ENCODE measurements around the gene ZNF500. TPM values are rescaled to one million over a fixed set of nuclear protein-coding genes. Genes with fewer than 3 reads are reported as not detected.
"Not testable (repeated sequence)": the region's sequence is repeated elsewhere in the genome, so short reads cannot be mapped to it uniquely, and the experiment has no call there.

ZNF500 gene
- total and polyA plus RNA-seq, 8 donors, result 5.5 to 14.1 (median 7.2) TPM

DNA sequence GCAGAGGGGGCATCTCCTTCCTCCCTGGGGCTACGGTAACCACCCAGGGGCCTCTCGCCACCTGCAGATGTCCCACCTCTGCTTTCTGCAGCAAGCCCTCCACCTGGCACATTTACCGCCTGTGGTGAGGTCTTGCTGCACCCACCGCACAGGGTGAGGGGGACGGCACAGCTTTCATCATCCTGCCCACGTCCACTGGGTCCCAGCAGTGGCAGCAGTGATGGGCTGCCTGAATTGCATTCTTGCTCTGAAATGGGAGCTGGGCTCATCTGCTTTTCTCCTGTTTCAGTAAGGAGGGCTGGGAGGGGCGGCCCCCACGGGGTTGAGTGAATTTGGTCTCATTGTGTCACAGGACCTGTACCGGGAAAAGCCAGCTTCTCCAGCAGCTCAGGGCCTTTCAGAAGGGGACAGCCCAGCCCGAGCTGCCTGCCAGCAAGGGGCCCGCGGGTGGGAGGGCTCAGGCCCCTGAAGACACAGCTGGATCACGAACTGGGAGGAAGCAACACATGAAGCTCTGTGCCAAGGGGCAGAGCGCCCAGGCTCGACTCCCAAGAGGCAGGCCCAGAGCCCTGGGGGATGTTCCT, 19.9 kb downstream of the ZNF500 start:
- ATAC-seq, result peak in 1 of 4 donors; percentile 4
- Histone ChIP-seq H3K36me3 (peaks cover 0 to 8% (median 3%) of the 10 kb centered on the region in 3 donors), H3K27ac (no peak overlapping the region), H3K4me1 (no peaks in the 10 kb centered on the region), H3K27me3 (no peaks in the 10 kb centered on the region), H3K4me3 (no peak overlapping the region), H3K9me3 (no peaks in the 10 kb centered on the region)
- FAIRE-seq, result no peak
- no peak for TF ChIP-seq CTCF (IDR thresholded peaks at IDR 0.05)
- WGBS, 2 donors, result 70 to 72% methylated on average over 13 to 15 of the region's 15 CpGs
- intact Hi-C loops (cut with DNase I), result no loop called here
- peak in 2 of 6 donors; percentile 53 to 59 for DNase-seq

DNA sequence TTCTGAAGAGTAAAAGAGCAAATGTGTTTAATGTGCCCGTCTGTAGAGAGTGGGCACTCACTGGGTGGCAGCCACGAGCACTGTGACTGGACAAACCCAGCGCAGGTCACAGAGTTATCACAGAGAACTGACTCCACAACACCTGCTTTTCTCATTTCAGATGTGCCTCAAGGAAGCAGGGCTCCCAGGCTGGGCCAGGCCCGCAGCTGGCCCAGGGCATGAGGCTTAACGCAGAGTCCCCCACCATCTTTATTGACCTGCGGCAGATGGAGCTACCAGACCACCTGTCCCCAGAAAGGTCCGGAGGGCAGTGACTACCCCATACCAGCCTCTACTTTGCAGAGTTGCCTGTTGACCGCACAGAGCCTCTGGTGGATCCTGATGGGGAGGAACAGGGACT, 20.7 kb downstream of the ZNF500 start:
- ATAC-seq (peak in 1 of 4 donors; percentile 22), FAIRE-seq (no peak), DNase-seq (no peak)
- H3K4me1 ChIP-seq, result no peaks in the 10 kb centered on the region
- no peak overlapping the region for H3K27ac ChIP-seq
- no peak overlapping the region for H3K4me3 ChIP-seq
- no peaks in the 10 kb centered on the region for H3K36me3 ChIP-seq
- H3K27me3 ChIP-seq, result no peaks in the 10 kb centered on the region
- TF ChIP-seq CTCF (IDR thresholded peaks at IDR 0.05), result no peak
- WGBS, 2 donors, result 76 to 80% methylated on average over 8 of the region's 8 CpGs
- no peaks in the 10 kb centered on the region for H3K9me3 ChIP-seq
- intact Hi-C loops (cut with DNase I), result no loop called here

GRCh38 chr16:4745274-4745569, 21.7 kb downstream of the ZNF500 start:
- DNase-seq (no peak), ATAC-seq (peak in 1 of 4 donors; percentile 6), FAIRE-seq (no peak)
- intact Hi-C loops (cut with DNase I), result no loop called here
- no peak for TF ChIP-seq CTCF (IDR thresholded peaks at IDR 0.05)
- no peaks in the 10 kb centered on the region for H3K36me3 ChIP-seq
- WGBS, 2 donors, result 80 to 94% methylated on average over 3 of the region's 3 CpGs
- no peak overlapping the region for H3K27ac ChIP-seq
- H3K9me3 ChIP-seq, result no peaks in the 10 kb centered on the region
- no peaks in the 10 kb centered on the region for H3K4me1 ChIP-seq
- H3K27me3 ChIP-seq, result no peaks in the 10 kb centered on the region
- no peak overlapping the region for H3K4me3 ChIP-seq

DNA sequence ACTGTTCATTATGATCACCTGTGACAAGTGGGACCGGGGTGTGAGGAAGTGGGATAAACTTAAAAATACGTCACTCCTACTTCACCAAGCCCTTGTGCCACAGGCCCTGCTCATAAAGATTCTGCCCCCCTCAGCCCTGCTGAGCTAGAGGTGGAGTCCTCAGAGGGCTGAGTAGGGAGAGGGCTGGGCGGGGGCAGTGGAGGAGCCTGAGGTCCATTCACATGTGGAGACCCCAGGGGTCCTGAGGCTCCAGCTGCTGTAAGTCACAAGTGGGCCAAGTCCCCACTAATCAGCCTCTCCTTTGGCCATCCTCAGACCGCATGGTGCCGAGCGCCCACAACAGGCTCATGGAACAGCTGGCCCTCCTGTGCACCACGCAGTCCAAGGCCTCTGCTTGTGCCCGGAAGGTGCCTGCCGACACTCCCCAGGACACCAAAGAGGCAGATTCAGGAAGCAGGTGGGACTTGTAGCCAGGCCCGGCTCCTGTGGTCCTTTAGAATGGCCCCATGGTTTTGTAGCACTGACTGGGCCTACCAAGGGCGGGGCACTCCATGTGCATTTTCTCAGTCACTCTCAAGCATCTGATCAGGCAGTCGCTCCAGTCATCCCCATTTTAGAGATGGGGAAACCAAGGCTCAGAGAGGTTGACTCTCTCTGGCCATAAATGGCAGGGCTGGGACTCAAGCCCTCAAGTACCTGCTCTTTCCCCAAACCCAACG, 22.2 kb downstream of the ZNF500 start:
- H3K27ac ChIP-seq, result no peak overlapping the region
- intact Hi-C loops (cut with DNase I), result no loop called here
- no peak for TF ChIP-seq CTCF (IDR thresholded peaks at IDR 0.05)
- H3K27me3 ChIP-seq, result no peaks in the 10 kb centered on the region
- H3K4me3 ChIP-seq, result no peak overlapping the region
- FAIRE-seq, result no peak
- peak in 1 of 4 donors; percentile 12 for ATAC-seq
- no peaks in the 10 kb centered on the region for H3K9me3 ChIP-seq
- no peak for DNase-seq
- 73 to 77% methylated on average over 13 of the region's 13 CpGs for WGBS, 2 donors
- H3K36me3 ChIP-seq, result no peaks in the 10 kb centered on the region
- H3K4me1 ChIP-seq, result no peaks in the 10 kb centered on the region

- ATAC-seq (peak in 3 of 4 donors; percentile 32 to 55 (median 45)), DNase-seq (no peak), FAIRE-seq (no peak)
- no peaks in the 10 kb centered on the region for H3K4me1 ChIP-seq
- H3K27me3 ChIP-seq, result no peaks in the 10 kb centered on the region
- TF ChIP-seq CTCF (IDR thresholded peaks at IDR 0.05), result no peak
- WGBS, 2 donors, result 35 to 38% methylated on average over 14 of the region's 14 CpGs
- peak overlapping the region in 1 of 4 donors; percentile 25 for H3K4me3 ChIP-seq
- H3K36me3 ChIP-seq, result no peaks in the 10 kb centered on the region
- no peaks in the 10 kb centered on the region for H3K9me3 ChIP-seq
- intact Hi-C loops (cut with DNase I), result no loop called here
- H3K27ac ChIP-seq, result no peak overlapping the region
Measured at GRCh38 chr16:4743226-4743878, 23.6 kb downstream of the ZNF500 start.

DNA sequence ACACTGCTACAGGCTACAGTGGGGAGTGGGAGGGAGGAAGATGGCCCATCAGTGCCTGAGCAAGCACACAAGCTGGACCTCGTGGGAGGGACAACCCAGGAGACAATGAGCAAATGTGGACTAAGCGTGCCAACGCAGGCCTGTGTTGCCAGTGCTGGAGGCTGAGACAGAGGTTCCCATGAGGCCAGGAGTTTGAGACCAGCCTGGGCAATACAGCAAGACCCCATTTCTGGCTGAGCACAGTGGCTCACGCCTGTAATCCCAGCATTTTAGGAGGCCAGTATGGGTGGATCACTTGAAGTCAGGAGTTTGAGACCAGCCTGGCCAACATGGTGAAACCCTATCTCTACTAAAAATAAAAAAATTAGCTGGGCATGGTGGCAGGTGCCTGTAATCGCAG, 28.6 kb downstream of the ZNF500 start:
- 76 to 77% methylated on average over 5 of the region's 5 CpGs for WGBS, 2 donors
- H3K27ac ChIP-seq; FAIRE-seq; H3K4me3 ChIP-seq; DNase-seq; H3K27me3 ChIP-seq; intact Hi-C loops (cut with DNase I); H3K4me1 ChIP-seq; H3K9me3 ChIP-seq; ATAC-seq; H3K36me3 ChIP-seq: not testable (repeated sequence)
